ENCODE results near the gene PIK3CG.

- TF ChIP-seq CTCF (IDR thresholded peaks at IDR 0.05) (no peak), POLR2A (IDR thresholded peaks at IDR 0.05) (no peak)
These were observed 87.0 kb downstream of the PIK3CG start for GRCh38 chr7:106952001-106952657.
